Liver (tissue), 9 donors: ENCODE data around the gene DPYD. TPM values are rescaled to one million over a fixed set of nuclear protein-coding genes. Genes with fewer than 3 reads are reported as not detected.

Source experiments
- DNase-seq: peaks from one replicate; pipeline ENCODE4 v3.0.0-alpha.2; 2017; ENCODE audit warnings: low spot score
- H3K27ac ChIP-seq, 2 donors: one replicate each; pipeline ENCODE4 v1.7.0; 2013; ENCODE audit warnings: inconsistent platforms in 2 of 2, low read length in 2 of 2, control low read depth in 1 of 2, low read depth in 1 of 2, mild to moderate bottlenecking in 1 of 2
- H3K27me3 ChIP-seq, 4 donors: one replicate each; pipeline versions ENCODE4 v1.6.1 to v1.7.0; 2013; ENCODE audit warnings: low read length in 3 of 4, inconsistent platforms in 1 of 4, mild to moderate bottlenecking in 1 of 4, moderate library complexity in 1 of 4; ENCODE audit not compliant: control insufficient read depth in 4 of 4, insufficient read depth in 4 of 4
- H3K36me3 ChIP-seq, 4 donors: one replicate each; pipeline versions ENCODE4 v1.6.1 to v1.7.0; 2013; ENCODE audit warnings: low read length in 3 of 4, mild to moderate bottlenecking in 3 of 4, low read depth in 1 of 4, moderate library complexity in 1 of 4; ENCODE audit not compliant: control insufficient read depth in 4 of 4, insufficient read depth in 3 of 4
- H3K4me1 ChIP-seq, 4 donors: one replicate each; pipeline versions ENCODE4 v1.6.1 to v1.7.0; 2013; ENCODE audit warnings: low read length in 3 of 4, mild to moderate bottlenecking in 3 of 4, moderate library complexity in 1 of 4; ENCODE audit not compliant: control insufficient read depth in 4 of 4, insufficient read depth in 4 of 4
- H3K4me3 ChIP-seq, 3 donors: one replicate each; pipeline versions ENCODE4 v1.6.1 to v1.7.0; 2013; ENCODE audit warnings: low read length in 3 of 3, control low read depth in 1 of 3, low read depth in 1 of 3, mild to moderate bottlenecking in 1 of 3
- H3K9ac ChIP-seq, 2 donors: one replicate each; pipeline ENCODE4 v1.7.0; 2013; ENCODE audit warnings: low read length in 2 of 2, mild to moderate bottlenecking in 2 of 2, moderate library complexity in 2 of 2, control low read depth in 1 of 2, low read depth in 1 of 2
- H3K9me3 ChIP-seq, 4 donors: one replicate each; pipeline versions ENCODE4 v1.6.1 to v1.7.0; 2013; ENCODE audit warnings: low read length in 3 of 4; ENCODE audit not compliant: control insufficient read depth in 4 of 4
- EGR1 ChIP-seq, 2 donors: IDR thresholded peaks; 2 replicates each; pipeline ENCODE4 v1.6.1; 2016 to 2018; ENCODE audit warnings: antibody characterized with exemption in 2 of 2, low read depth in 2 of 2
- FOXA1 ChIP-seq: IDR thresholded peaks from 2 replicates; pipeline ENCODE4 v1.6.1; 2016; ENCODE audit warnings: antibody characterized with exemption
- FOXA2 ChIP-seq: IDR thresholded peaks from 2 replicates; pipeline ENCODE4 v1.6.1; 2016; ENCODE audit warnings: antibody characterized with exemption
- HNF4A ChIP-seq, 2 donors: conservative IDR thresholded peaks; 2 replicates each; pipeline ENCODE4 v1.6.1; 2016; ENCODE audit warnings: antibody characterized with exemption in 2 of 2, mild to moderate bottlenecking in 2 of 2
- HNF4G ChIP-seq: IDR thresholded peaks from 2 replicates; pipeline ENCODE4 v1.6.1; 2016; ENCODE audit warnings: antibody characterized with exemption
- JUND ChIP-seq, 2 donors: IDR thresholded peaks; 2 replicates each; pipeline ENCODE4 v1.6.1; 2016; ENCODE audit warnings: antibody characterized with exemption in 2 of 2
- NR2F2 ChIP-seq: IDR thresholded peaks from 2 replicates; pipeline ENCODE4 v1.6.1; 2016; ENCODE audit warnings: antibody characterized with exemption
- RAD21 ChIP-seq, 2 donors: IDR thresholded peaks; 2 replicates each; pipeline ENCODE4 v1.6.1; 2016; ENCODE audit warnings: antibody characterized with exemption in 2 of 2, mild to moderate bottlenecking in 2 of 2
- RXRA ChIP-seq, 2 donors: IDR thresholded peaks; 2 replicates each; pipeline ENCODE4 v1.6.1; 2017 to 2018; ENCODE audit warnings: antibody characterized with exemption in 2 of 2, mild to moderate bottlenecking in 1 of 2
- SP1 ChIP-seq: IDR thresholded peaks from 2 replicates; pipeline ENCODE4 v1.6.1; 2018; ENCODE audit warnings: antibody characterized with exemption, mild to moderate bottlenecking
- TAF1 ChIP-seq: conservative IDR thresholded peaks from 2 replicates; pipeline ENCODE4 v1.6.1; 2016; ENCODE audit warnings: antibody characterized with exemption, mild to moderate bottlenecking
- YY1 ChIP-seq: IDR thresholded peaks from 2 replicates; pipeline ENCODE4 v1.6.1; 2016; ENCODE audit warnings: antibody characterized with exemption, mild to moderate bottlenecking
- WGBS: extraction: QIAGEN DNeasy Blood & Tissue Kit; methylation state at CpG from one replicate; pipeline ENCODE4 v1.1.7; 2013; 5-methylcytosine and 5-hydroxymethylcytosine counted together
- polyA plus RNA-seq, 2 donors: library from polyadenylated mRNA; stranded (reverse) in 1 of 2; unstranded in 1 of 2; fragments of 200-250 nt in 1 of 2; fragments of >200 nt in 1 of 2; fragmentation: Nextera tagmentation in 1 of 2; extraction: Ambion mirVana in 1 of 2; gene quantifications; one replicate each; pipeline versions ENCODE4 v1.2.1 to v1.2.3, GENCODE V29; 2013 to 2015
- total RNA-seq, 2 donors: library from RNA; depleted of rRNA; stranded (reverse); fragments of >200 nt; gene quantifications; one replicate each; pipeline ENCODE4 v1.2.3, GENCODE V29; 2014
- TF ChIP-seq, protein P1 (sequence below): IDR thresholded peaks from 2 replicates; pipeline ENCODE4 v1.6.1; 2016; ENCODE audit warnings: antibody characterized with exemption
- TF ChIP-seq, protein P2 (sequence below): fragments of 150-350 bp; IDR thresholded peaks from 2 replicates; pipeline ENCODE4 v1.5.1; 2017; ENCODE audit warnings: improper control_type of control experiment, low read depth, low read length; ENCODE audit not compliant: missing input control
- TF ChIP-seq, protein P3 (sequence below): IDR thresholded peaks from 2 replicates; pipeline ENCODE4 v1.6.1; 2016; ENCODE audit warnings: antibody characterized with exemption
- TF ChIP-seq, protein P4 (sequence below): IDR thresholded peaks from 2 replicates; pipeline ENCODE4 v1.6.1; 2016; ENCODE audit warnings: antibody characterized with exemption
- donor health status: healthy.
- donor health status: healthy.
- donor health status: healthy.
- donor health status: healthy.
- donor health status: healthy.

DPYD gene
- total and polyA plus RNA-seq, 4 donors: 16.2 to 142 (median 47.0) TPM

DNA sequence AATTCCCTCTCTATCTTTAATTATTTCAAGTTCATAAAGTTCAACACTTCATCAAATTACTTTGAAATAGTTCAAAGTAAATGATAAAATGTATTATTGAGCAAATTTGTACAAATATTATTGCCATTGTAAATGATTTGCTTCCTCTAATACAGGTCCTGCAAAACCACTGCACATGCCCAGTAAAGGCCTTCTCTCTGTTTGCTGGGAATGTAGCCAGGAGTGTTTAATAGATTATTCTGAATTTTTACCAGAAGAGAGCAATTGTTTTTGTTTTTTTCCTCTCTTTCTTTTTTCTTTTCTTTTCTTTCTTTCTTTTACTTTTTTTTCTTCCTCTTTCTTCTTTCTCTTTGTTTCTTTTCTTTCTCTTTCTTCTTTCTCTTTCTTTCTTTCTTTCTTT lies 713.0 kb downstream of the DPYD start:
- no peak overlapping the region for H3K27ac ChIP-seq
- H3K9ac ChIP-seq: no peak overlapping the region
- no peaks in the 10 kb centered on the region for H3K9me3 ChIP-seq
- H3K27me3 ChIP-seq: no peaks in the 10 kb centered on the region
- TF ChIP-seq HNF4A (conservative IDR thresholded peaks at IDR 0.05) (no peak), EGR1 (IDR thresholded peaks at IDR 0.05; ENCODE audit: low read depth in 2 of 2) (no peak), RAD21 (IDR thresholded peaks at IDR 0.05) (no peak), JUND (IDR thresholded peaks at IDR 0.05) (no peak), SP1 (no peak), RXRA (IDR thresholded peaks at IDR 0.05) (no peak), NR2F2 (no peak), YY1 (no peak), TAF1 (no peak), FOXA1 (no peak), FOXA2 (no peak), HNF4G (no peak)
- TF ChIP-seq, protein P1, sequence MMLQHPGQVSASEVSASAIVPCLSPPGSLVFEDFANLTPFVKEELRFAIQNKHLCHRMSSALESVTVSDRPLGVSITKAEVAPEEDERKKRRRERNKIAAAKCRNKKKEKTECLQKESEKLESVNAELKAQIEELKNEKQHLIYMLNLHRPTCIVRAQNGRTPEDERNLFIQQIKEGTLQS: no peak
- TF ChIP-seq, protein P2, sequence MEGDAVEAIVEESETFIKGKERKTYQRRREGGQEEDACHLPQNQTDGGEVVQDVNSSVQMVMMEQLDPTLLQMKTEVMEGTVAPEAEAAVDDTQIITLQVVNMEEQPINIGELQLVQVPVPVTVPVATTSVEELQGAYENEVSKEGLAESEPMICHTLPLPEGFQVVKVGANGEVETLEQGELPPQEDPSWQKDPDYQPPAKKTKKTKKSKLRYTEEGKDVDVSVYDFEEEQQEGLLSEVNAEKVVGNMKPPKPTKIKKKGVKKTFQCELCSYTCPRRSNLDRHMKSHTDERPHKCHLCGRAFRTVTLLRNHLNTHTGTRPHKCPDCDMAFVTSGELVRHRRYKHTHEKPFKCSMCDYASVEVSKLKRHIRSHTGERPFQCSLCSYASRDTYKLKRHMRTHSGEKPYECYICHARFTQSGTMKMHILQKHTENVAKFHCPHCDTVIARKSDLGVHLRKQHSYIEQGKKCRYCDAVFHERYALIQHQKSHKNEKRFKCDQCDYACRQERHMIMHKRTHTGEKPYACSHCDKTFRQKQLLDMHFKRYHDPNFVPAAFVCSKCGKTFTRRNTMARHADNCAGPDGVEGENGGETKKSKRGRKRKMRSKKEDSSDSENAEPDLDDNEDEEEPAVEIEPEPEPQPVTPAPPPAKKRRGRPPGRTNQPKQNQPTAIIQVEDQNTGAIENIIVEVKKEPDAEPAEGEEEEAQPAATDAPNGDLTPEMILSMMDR: no peak
- TF ChIP-seq, protein P3, sequence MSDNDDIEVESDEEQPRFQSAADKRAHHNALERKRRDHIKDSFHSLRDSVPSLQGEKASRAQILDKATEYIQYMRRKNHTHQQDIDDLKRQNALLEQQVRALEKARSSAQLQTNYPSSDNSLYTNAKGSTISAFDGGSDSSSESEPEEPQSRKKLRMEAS: no peak
- TF ChIP-seq, protein P4, sequence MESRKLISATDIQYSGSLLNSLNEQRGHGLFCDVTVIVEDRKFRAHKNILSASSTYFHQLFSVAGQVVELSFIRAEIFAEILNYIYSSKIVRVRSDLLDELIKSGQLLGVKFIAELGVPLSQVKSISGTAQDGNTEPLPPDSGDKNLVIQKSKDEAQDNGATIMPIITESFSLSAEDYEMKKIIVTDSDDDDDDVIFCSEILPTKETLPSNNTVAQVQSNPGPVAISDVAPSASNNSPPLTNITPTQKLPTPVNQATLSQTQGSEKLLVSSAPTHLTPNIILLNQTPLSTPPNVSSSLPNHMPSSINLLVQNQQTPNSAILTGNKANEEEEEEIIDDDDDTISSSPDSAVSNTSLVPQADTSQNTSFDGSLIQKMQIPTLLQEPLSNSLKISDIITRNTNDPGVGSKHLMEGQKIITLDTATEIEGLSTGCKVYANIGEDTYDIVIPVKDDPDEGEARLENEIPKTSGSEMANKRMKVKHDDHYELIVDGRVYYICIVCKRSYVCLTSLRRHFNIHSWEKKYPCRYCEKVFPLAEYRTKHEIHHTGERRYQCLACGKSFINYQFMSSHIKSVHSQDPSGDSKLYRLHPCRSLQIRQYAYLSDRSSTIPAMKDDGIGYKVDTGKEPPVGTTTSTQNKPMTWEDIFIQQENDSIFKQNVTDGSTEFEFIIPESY: no peak
- no peaks in the 10 kb centered on the region for H3K36me3 ChIP-seq
- H3K4me1 ChIP-seq: no peaks in the 10 kb centered on the region
- no peak overlapping the region for H3K4me3 ChIP-seq
- no peak for DNase-seq

DNA sequence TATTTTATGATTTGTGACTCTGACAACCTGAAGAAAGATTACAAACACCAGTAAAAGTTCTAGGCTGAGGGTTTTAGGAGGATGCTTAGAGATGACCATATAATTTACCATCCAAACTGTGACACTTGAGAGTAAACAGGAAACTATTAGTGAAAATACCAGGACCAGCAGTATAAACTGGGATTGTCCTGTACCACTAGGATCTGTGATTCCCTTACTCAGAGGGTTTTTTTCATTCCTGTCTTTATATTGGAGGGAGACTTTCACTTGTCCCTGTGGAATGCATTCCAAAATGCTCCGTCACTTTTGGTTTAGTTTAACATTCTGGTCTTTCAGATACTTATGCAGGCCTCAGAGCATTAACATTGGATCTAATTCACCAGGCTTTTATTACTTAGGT lies 716.4 kb downstream of the DPYD start:
- peaks cover 0 to 3% (median 0%) of the 10 kb centered on the region in 4 donors for H3K36me3 ChIP-seq
- H3K27me3 ChIP-seq: no peaks in the 10 kb centered on the region
- TF ChIP-seq EGR1 (IDR thresholded peaks at IDR 0.05; ENCODE audit: low read depth in 2 of 2): no peak
- no peak overlapping the region for H3K4me3 ChIP-seq
- H3K9ac ChIP-seq: no peak overlapping the region
- 89% methylated on average over 1 of the region's 1 CpG for WGBS
- no peak overlapping the region for H3K27ac ChIP-seq
- no peaks in the 10 kb centered on the region for H3K9me3 ChIP-seq
- no peaks in the 10 kb centered on the region for H3K4me1 ChIP-seq
- no peak for DNase-seq
